Coronary artery (tissue), 2 donors: ENCODE data around the gene PTRH1.

Source experiments
- DNase-seq: peaks from one replicate; pipeline ENCODE4 v3.0.0-alpha.2; 2017; ENCODE audit warnings: low spot score
- H3K27ac ChIP-seq, 2 donors: fragments of 200-600 bp; sonication (generic); one replicate each; pipeline ENCODE4 v1.5.1; 2016 to 2019
- H3K4me3 ChIP-seq: fragments of 200-600 bp; sonication (generic); 2 replicates; pipeline ENCODE4 v1.5.1; 2016; ENCODE audit warnings: mild to moderate bottlenecking, moderate library complexity
- CTCF ChIP-seq: fragments of 200-600 bp; sonication (generic); IDR thresholded peaks from one replicate; pipeline ENCODE4 v1.5.1; 2019; ENCODE audit warnings: antibody characterized with exemption

PTRH1 gene

GRCh38 chr9:127683723-127684122, 31.7 kb downstream of the PTRH1 start:
- no peak for TF ChIP-seq CTCF
- H3K27ac ChIP-seq, result no peak overlapping the region
- DNase-seq, result no peak
- no peak overlapping the region for H3K4me3 ChIP-seq

- H3K4me3 ChIP-seq, result no peak overlapping the region
- TF ChIP-seq CTCF, result no peak
- H3K27ac ChIP-seq, result no peak overlapping the region
- DNase-seq, result no peak
Measured at GRCh38 chr9:127682351-127683136, 32.9 kb downstream of the PTRH1 start.

GRCh38 chr9:127680846-127681245, 34.6 kb downstream of the PTRH1 start:
- no peak overlapping the region for H3K27ac ChIP-seq
- no peak for DNase-seq

GRCh38 chr9:127680226-127680625, 35.2 kb downstream of the PTRH1 start:
- TF ChIP-seq CTCF, result no peak
- no peak overlapping the region for H3K4me3 ChIP-seq
- no peak for DNase-seq
- H3K27ac ChIP-seq, result no peak overlapping the region

More at GRCh38 chr9:127680846-127681245, 34.6 kb downstream of the PTRH1 start:
- H3K4me3 ChIP-seq, result no peak overlapping the region
- no peak for TF ChIP-seq CTCF

- Histone ChIP-seq H3K27ac (no peak overlapping the region), H3K4me3 (no peak overlapping the region)
- no peak for DNase-seq
- no peak for TF ChIP-seq CTCF
Measured at GRCh38 chr9:127679506-127679905, 36.0 kb downstream of the PTRH1 start.

- no peak overlapping the region for H3K27ac ChIP-seq
- TF ChIP-seq CTCF, result no peak
- H3K4me3 ChIP-seq, result no peak overlapping the region
- no peak for DNase-seq
Measured at GRCh38 chr9:127676638-127677037, 38.8 kb downstream of the PTRH1 start.

- no peak overlapping the region for H3K27ac ChIP-seq
- no peak for TF ChIP-seq CTCF
- DNase-seq, result no peak
Measured at GRCh38 chr9:127673234-127673633, 42.2 kb downstream of the PTRH1 start.

More at GRCh38 chr9:127673234-127673633, 42.2 kb downstream of the PTRH1 start:
- H3K4me3 ChIP-seq, result no peak overlapping the region
